Urinary bladder (tissue), 4 donors: ENCODE results near the gene MAP2K5. TPM values are rescaled to one million over a fixed set of nuclear protein-coding genes. Genes with fewer than 3 reads are reported as not detected.

ENCODE experiments used
- DNase-seq: peaks from one replicate; pipeline ENCODE4 v3.0.0-alpha.2; 2015; ENCODE audit errors: extremely low spot score
- H3K27ac ChIP-seq: one replicate; pipeline ENCODE4 v1.5.1; 2013; ENCODE audit warnings: low read depth, mild to moderate bottlenecking, moderate library complexity
- H3K36me3 ChIP-seq: one replicate; pipeline ENCODE4 v1.6.1; 2013; ENCODE audit warnings: mild to moderate bottlenecking, moderate library complexity; ENCODE audit not compliant: insufficient read depth
- H3K4me1 ChIP-seq: one replicate; pipeline ENCODE4 v1.6.1; 2013; ENCODE audit warnings: mild to moderate bottlenecking, moderate library complexity; ENCODE audit not compliant: insufficient read depth
- H3K4me3 ChIP-seq: one replicate; pipeline ENCODE4 v1.5.1; 2013; ENCODE audit warnings: low read depth, low read length
- WGBS: extraction: QIAGEN DNeasy Blood & Tissue Kit; methylation state at CpG from one replicate; pipeline ENCODE4 v1.1.7; 2013; 5-methylcytosine and 5-hydroxymethylcytosine counted together
- polyA plus RNA-seq: library from polyadenylated mRNA; stranded (reverse); fragments of 200-250 nt; gene quantifications from one replicate; pipeline ENCODE4 v1.2.3, GENCODE V29; 2013
- total RNA-seq: library from RNA; depleted of rRNA; stranded (reverse); fragments of >200 nt; gene quantifications from one replicate; pipeline ENCODE4 v1.2.3, GENCODE V29; 2014
- donor health status: healthy with polysubstance abuse.
- donor health status: healthy.

Gene MAP2K5
- total and polyA plus RNA-seq, 2 donors: 15.4 to 17.3 TPM

DNA sequence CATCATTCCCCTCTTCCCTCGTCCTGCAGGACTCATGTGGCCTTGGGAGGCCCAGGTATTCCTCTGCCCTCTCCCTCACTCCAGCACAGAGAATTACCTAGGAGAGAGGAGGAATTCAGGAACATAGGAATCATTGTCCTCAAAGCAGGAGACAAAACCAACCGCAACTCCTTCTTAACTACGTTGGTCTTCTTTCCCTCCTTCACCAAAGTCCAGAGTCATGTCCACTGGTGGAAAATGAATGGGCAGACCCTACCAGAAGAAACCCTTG, 227.8 kb downstream of the MAP2K5 start:
- H3K4me3 ChIP-seq: no peak overlapping the region
- WGBS: 86% methylated on average over 3 of the region's 3 CpGs
- no peaks in the 10 kb centered on the region for H3K36me3 ChIP-seq
- no peak overlapping the region for H3K27ac ChIP-seq
- DNase-seq: no peak
- no peaks in the 10 kb centered on the region for H3K4me1 ChIP-seq

DNA sequence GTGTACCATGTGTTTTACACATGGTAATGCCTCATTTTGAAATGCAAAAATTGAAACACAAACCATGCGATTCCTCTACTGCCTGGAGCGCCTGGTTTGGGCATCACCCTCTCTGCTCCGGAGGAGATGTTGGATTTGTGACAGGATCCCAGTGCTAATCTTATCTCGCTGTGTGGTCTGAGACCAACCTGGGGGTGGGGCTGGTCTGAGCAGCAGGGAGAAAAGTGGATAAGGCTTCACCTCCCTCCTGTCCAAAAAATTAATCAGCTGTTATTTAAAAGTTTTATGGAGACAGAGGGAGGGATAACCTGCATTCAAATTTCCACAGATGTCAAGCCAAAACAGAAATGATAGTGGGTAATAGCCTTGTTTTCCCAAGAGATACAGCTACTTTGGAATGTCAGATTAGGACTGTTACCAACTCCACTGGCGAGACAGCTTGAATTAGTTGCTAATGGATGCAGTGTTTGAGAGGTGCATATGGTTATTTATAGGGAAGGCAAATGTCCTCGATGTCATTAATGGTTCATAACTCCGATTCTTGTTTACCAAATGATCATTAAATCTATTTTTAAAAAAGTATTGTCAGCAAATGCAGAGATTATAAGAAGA, 228.8 kb downstream of the MAP2K5 start:
- Histone ChIP-seq H3K4me1 (no peaks in the 10 kb centered on the region), H3K36me3 (no peaks in the 10 kb centered on the region), H3K27ac (no peak overlapping the region), H3K4me3 (no peak overlapping the region)
- DNase-seq: no peak
- WGBS: 60% methylated on average over 7 of the region's 7 CpGs

DNA sequence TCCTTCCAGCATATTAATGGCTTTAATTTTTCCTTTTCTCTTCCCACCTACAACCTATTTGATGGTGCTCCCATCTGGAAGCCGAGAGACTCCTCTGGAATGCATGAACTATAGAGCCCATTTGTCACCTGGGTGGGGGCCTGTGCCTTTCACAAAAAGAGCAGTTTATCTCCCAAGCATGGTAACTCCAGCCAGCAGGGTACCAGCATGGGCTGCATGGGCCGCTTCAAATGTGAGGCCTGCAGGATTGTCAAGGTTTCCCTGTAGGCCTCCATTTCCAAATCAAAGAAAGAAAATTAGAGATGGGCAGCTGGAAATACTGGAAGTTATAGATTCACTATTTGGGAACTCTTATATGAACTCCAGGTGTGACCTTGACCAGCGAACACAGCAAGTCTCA, 232.1 kb downstream of the MAP2K5 start:
- WGBS: 97% methylated on average over 3 of the region's 3 CpGs
- H3K27ac ChIP-seq: no peak overlapping the region
- no peak overlapping the region for H3K4me3 ChIP-seq
- H3K4me1 ChIP-seq: no peaks in the 10 kb centered on the region
- H3K36me3 ChIP-seq: no peaks in the 10 kb centered on the region
- DNase-seq: no peak

DNA sequence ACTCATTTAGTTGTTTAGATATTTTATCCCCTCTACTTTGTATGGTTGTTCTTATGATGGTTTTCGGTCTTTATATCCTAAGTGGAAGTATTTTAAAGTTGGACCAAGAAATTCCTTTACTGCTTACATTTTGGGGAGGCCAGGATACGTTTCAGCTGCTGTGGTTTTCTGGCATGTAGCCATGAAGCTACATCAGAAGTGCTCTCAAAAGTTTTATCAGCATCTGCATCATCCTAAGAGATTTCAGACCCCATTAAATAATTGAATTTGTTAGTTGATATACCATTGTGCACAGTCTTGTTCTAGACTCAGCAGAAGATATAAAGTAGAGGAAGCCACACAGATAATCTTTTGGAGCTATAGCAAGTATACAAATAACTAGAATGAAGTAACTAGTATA, 232.7 kb downstream of the MAP2K5 start:
- Histone ChIP-seq H3K27ac (no peak overlapping the region), H3K4me1 (no peaks in the 10 kb centered on the region), H3K4me3 (no peak overlapping the region), H3K36me3 (no peaks in the 10 kb centered on the region)
- WGBS: 69% methylated on average over 2 of the region's 2 CpGs
- no peak for DNase-seq

DNA sequence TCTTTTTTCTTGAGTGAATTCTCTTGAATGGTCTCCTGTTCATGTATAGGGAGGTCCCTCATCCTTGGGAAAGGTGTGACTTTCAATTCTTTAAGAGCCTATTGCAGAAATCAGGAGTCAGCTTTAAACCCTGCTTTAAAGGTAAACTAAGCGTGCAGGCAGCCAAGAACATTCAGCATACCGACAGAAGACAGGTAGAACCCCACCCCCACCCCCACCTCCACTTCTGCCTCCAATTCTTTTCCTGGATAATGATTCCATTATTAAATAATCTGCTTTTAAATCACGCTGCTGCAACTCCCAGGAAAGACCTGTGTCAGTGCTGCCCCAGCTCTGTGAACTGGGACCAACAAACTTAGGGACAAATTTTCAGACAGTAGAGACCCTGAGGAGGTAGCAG, 233.5 kb downstream of the MAP2K5 start:
- Histone ChIP-seq H3K36me3 (no peaks in the 10 kb centered on the region), H3K4me1 (no peaks in the 10 kb centered on the region), H3K27ac (no peak overlapping the region), H3K4me3 (no peak overlapping the region)
- WGBS: 94% methylated on average over 3 of the region's 3 CpGs
- no peak for DNase-seq

DNA sequence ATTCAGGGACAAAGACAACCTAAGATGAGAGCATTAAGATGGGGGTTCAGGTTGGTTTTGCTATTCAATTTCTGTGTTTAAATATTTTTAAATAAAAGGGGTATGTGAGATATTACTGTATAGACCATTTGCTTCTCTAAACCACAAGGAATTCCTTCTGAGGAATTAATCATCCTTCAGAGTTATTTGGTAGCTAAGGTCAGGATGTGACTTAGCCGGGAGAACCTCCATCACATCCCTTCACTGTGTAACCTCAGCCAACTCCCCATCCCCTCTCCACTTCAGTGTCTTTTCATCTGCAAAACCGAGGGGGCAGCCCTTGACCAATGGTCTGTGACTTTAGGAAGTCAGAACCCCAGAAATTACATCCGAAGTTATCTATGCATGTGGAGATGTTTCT, 234.1 kb downstream of the MAP2K5 start:
- H3K27ac ChIP-seq: no peak overlapping the region
- no peaks in the 10 kb centered on the region for H3K36me3 ChIP-seq
- DNase-seq: no peak
- no peak overlapping the region for H3K4me3 ChIP-seq
- no peaks in the 10 kb centered on the region for H3K4me1 ChIP-seq
- WGBS: 78% methylated on average over 3 of the region's 3 CpGs

DNA sequence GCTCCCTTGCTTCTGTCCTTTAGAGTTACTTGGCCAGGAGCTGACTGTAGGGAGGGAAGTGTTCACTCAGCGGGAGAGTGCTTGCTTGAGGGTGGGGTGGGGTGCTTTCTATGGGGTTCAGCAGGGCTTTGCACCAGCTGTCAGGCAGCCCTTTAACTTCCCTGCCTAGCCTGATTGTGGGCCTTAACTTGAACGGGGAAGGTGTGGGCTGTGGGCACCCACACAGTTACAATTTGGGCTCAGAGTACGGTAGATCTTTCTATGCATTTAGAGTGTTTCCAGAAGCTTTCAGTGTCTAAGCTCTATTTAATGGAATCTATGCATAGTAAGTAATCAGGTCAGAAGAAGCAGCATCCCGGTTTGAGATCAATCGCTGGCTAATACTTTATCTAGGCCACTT, 234.6 kb downstream of the MAP2K5 start:
- Histone ChIP-seq H3K27ac (no peak overlapping the region), H3K4me1 (no peaks in the 10 kb centered on the region), H3K4me3 (no peak overlapping the region), H3K36me3 (no peaks in the 10 kb centered on the region)
- no peak for DNase-seq
- 84% methylated on average over 5 of the region's 5 CpGs for WGBS

DNA sequence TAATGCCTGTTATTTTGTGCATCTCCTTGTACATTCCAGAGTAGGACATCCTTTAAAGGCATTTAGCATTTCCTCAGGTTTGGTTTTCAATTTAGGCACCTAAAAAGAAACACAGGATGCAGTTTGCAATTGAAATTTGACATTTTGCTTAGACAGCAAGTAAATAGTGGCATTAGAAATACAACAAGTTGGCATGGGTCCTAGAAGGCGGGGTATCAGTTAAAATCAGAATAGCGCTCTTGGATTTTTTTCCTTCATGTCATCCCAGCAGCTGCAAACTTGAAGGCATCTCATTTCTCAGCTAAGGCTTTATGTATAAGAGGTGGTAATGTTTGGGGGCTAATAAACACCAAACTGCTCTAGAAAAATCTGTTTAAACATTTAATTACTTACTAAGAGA, 235.3 kb downstream of the MAP2K5 start:
- no peaks in the 10 kb centered on the region for H3K4me1 ChIP-seq
- no peak for DNase-seq
- no peaks in the 10 kb centered on the region for H3K36me3 ChIP-seq
- WGBS: 71% methylated on average over 2 of the region's 2 CpGs
- H3K27ac ChIP-seq: no peak overlapping the region
- no peak overlapping the region for H3K4me3 ChIP-seq

DNA sequence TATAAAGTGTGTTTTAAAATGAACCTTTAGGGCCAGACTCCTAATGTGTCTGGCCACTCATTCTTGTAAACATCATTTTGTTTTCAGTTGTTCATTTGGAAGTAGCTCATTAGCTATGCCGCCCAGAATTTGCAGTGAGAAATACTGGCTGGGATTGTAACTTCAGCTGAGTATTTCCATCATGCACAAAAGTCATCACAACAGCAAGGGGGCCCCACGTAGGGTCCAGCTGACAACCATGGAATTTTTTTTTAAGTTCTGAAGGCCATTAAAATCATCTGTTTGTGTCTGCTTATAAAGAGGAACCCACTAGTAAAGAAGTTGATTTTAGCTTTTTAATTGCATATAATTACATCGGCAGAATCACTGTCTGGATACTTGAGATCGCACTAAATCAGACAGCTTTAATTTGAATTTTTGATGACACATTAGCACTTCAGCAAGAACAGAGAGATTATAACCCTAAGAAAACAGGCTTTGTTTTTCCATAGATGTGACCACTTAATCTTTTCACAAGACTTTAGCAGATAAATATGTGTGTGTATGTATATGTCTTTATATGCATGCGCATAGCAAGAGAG, 236.6 kb downstream of the MAP2K5 start:
- no peak for DNase-seq
- H3K27ac ChIP-seq: no peak overlapping the region
- H3K4me3 ChIP-seq: no peak overlapping the region
- no peaks in the 10 kb centered on the region for H3K36me3 ChIP-seq
- 86% methylated on average over 5 of the region's 5 CpGs for WGBS
- H3K4me1 ChIP-seq: no peaks in the 10 kb centered on the region

DNA sequence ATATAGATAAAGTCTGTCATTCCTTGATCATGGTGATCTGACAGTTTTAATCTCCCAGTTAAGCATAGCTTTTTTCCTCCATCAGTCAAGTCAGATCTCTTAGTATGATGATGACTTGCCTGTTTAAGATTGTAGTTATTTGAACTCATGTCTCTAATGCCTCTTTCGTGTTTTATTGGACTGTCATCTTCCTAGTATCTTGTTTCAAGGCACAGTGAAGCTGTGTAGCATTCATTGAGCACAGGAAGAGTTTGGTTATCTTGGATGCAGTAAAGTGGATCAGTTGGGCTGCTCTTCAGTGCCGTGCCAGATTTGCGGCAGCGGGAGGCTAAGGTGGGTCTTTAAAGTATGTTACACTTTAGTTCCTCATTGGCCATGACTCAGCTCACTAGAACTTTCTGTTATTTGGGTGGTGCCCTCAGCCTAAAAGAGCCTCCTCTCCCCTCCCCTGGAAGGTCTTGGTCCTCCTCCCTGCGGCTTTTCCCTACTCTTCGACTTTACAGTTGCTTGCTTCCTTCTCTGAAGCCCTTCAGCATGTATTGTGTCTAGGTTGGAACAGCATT, 237.1 kb downstream of the MAP2K5 start:
- no peak overlapping the region for H3K4me3 ChIP-seq
- no peaks in the 10 kb centered on the region for H3K36me3 ChIP-seq
- no peaks in the 10 kb centered on the region for H3K4me1 ChIP-seq
- H3K27ac ChIP-seq: no peak overlapping the region
- WGBS: 77% methylated on average over 6 of the region's 6 CpGs
- no peak for DNase-seq

DNA sequence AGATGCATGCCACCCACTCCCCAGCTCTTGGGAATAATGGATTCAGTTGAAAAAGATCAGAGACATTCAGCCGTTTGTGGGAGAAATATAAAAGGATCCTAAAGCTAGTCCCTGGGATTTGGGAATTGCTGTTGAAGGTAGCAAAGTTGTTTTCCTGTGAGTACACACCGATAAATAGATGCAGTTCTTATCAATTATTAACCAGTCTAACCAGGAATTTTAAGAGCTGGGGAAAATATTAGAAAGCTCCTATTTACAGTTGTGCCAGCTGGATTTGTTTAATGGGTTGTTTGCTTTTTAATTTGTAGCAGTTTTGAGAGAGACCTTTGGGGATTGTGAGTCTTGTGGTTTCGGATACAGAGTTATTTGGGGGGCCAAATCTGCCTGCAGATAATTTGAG, 238.6 kb downstream of the MAP2K5 start:
- Histone ChIP-seq H3K4me3 (no peak overlapping the region), H3K36me3 (no peaks in the 10 kb centered on the region), H3K27ac (no peak overlapping the region), H3K4me1 (no peaks in the 10 kb centered on the region)
- no peak for DNase-seq
- WGBS: 89% methylated on average over 3 of the region's 3 CpGs

DNA sequence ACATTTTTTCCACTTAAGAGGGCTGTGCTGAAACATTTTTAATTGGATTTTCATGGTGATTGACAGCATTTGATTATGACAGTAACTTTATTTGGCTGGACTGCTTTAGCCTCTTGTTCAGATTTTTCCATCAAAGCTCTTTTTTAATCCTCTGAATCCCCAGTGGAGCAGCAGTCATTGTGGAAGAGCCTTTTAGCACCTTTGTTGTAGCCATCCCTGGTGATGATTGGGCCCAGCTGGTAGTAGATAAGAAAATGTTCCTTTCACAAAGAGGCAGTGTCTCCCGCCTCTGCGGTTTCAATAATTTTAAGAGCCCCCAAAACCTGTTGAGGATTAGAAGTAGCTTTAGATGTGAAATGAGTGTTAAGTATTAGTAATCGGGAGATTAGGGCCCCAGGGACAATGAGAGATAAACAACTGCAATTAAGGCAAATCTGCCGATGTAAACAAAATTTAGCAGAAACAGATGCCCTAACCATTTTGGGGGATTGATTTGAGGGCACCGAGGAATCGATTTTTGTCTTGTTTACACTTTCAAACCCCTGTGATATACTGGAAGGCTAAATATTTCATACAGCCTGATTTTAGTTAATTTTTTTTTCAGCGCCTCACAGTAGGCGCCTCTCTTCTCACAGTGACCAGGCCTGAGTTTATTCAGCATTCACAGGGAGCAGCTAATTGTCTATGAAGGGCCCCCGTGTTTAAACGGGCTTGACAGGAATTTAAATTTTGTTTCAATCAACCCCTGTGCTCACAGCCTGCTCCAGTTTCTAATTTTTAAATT, 239.6 kb downstream of the MAP2K5 start:
- Histone ChIP-seq H3K27ac (no peak overlapping the region), H3K36me3 (no peaks in the 10 kb centered on the region), H3K4me1 (no peaks in the 10 kb centered on the region), H3K4me3 (no peak overlapping the region)
- WGBS: 77% methylated on average over 10 of the region's 10 CpGs
- no peak for DNase-seq

DNA sequence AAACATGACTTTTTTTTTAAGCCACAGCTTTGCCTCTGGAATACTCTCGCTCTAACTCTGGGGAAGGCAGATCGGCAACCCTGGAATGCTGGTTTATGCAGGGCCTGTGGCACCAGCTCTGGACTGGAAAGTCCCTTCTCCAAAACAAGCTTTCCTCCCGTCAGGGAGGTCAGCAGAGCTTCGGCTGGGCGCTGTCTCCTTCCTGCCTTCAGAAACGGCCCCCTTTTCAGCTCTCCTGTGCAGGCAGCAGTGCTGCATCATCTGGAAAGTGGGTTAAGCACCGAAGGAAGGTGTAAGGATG, 240.1 kb downstream of the MAP2K5 start:
- no peak for DNase-seq
- no peak overlapping the region for H3K4me3 ChIP-seq
- WGBS: 75% methylated on average over 7 of the region's 7 CpGs

DNA sequence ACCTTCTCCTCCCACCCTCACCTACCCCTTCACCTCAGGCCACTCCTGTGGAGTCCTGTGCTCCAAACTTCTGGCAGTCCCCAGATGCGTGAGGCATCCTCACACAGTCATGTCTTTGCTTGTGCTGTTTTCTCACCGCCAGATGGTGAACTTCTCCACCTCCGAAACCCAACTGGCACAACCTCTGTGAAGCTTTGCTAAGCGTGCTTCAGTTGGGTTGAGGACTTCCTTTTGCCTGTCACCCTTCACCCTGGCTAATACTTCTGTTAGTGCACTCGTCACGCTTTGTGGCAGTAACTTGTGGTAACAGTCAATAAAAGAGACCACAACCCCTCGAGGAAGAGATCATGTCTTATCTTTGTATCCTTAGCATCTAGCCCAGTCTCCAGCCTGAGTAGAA, 240.8 kb downstream of the MAP2K5 start:
- no peaks in the 10 kb centered on the region for H3K4me1 ChIP-seq
- no peak for DNase-seq
- H3K4me3 ChIP-seq: no peak overlapping the region
- H3K27ac ChIP-seq: no peak overlapping the region
- 83% methylated on average over 7 of the region's 7 CpGs for WGBS
- H3K36me3 ChIP-seq: no peaks in the 10 kb centered on the region

More for the DNA sequence above, 240.1 kb downstream of the MAP2K5 start:
- H3K4me1 ChIP-seq: no peaks in the 10 kb centered on the region
- no peak overlapping the region for H3K27ac ChIP-seq
- H3K36me3 ChIP-seq: no peaks in the 10 kb centered on the region
